ENCODE data around the gene QRICH2. TPM values are rescaled to one million over a fixed set of nuclear protein-coding genes. Genes with fewer than 3 reads are reported as not detected.
"Not testable (repeated sequence)": the region's sequence is repeated elsewhere in the genome, so short reads cannot be mapped to it uniquely, and the experiment has no call there.

The QRICH2 gene
- total and polyA plus RNA-seq, 9 of the 15 experiments (the other 6 are each of a cell fraction or from before 2014, with no cell fraction given) = 0.03 to 1.6 (median 0.81) TPM

DNA sequence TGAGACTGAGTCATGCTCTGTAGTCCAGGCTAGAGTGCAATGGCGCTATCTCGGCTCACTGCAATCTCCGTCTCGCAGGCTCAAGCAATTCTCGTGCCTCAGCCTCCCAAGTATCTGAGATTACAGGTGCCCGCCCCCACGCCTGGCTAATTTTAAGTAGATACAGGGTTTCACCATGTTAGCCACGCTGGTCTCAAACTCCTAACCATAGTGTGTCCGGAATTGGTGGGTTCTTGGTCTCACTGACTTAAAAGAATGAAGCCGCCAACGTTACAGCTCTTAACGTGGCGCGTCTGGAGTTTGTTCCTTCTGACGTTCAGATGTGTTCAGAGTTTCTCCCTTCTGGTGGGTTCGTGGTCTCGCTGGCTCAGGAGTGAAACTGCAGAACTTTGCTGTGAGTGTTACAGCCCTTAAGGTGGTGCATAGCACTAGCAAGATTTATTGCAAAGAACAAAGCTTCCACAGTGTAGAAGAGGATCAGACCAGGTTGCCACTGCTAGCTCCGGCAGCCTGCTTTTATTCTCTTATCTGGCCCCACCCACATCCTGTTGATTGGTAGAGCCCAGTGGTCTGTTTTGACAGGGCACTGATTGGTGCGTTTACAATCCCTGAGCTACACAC is 51.5 kb downstream of the QRICH2 start (continued):
- TF ChIP-seq RCOR1 (IDR thresholded peaks at IDR 0.05; ENCODE audit: borderline replicate concordance in 1 of 2, low read depth in 2 of 2, low read length in 2 of 2) (peak; percentile 75 to 90; a peak in 3 of 4 replicates), CBFA2T2 (conservative IDR thresholded peaks at IDR 0.05) (peak; percentile 81), NCOR1 (IDR thresholded peaks at IDR 0.05) (peak; percentile 66), NFIC (IDR thresholded peaks at IDR 0.05) (peak; percentile 27; the same call in 1 of the 2 replicates), TBL1XR1 (IDR thresholded peaks at IDR 0.05; ENCODE audit: low read length in 2 of 2) (0 out of 4 replicates have a peak, but pooled peaks of 1 of the 2 experiments have one; percentile 19), EP300 (IDR thresholded peaks at IDR 0.05; ENCODE audit: low read length) (peak; percentile 10; the same call in 1 of the 2 replicates), YY1 (IDR thresholded peaks at IDR 0.05; ENCODE audit: borderline replicate concordance in 1 of 3, control insufficient read depth in 1 of 3, extremely low read depth in 1 of 3, insufficient read depth in 3 of 3, insufficient read length in 1 of 3, insufficient replicate concordance in 2 of 3, low read depth in 1 of 3, low read length in 2 of 3) (peak in 1 of 3 experiments; percentile 53), DPF2 (IDR thresholded peaks at IDR 0.05) (peak; percentile 74), TRIM24 (IDR thresholded peaks at IDR 0.05) (peak; percentile 47 to 74; a peak in 2 of 4 replicates), FOSL1 (tag; conservative IDR thresholded peaks at IDR 0.05) (0 out of 2 replicates have a peak, but pooled peaks have one; percentile 59)
- TF ChIP-seq, protein P1, sequence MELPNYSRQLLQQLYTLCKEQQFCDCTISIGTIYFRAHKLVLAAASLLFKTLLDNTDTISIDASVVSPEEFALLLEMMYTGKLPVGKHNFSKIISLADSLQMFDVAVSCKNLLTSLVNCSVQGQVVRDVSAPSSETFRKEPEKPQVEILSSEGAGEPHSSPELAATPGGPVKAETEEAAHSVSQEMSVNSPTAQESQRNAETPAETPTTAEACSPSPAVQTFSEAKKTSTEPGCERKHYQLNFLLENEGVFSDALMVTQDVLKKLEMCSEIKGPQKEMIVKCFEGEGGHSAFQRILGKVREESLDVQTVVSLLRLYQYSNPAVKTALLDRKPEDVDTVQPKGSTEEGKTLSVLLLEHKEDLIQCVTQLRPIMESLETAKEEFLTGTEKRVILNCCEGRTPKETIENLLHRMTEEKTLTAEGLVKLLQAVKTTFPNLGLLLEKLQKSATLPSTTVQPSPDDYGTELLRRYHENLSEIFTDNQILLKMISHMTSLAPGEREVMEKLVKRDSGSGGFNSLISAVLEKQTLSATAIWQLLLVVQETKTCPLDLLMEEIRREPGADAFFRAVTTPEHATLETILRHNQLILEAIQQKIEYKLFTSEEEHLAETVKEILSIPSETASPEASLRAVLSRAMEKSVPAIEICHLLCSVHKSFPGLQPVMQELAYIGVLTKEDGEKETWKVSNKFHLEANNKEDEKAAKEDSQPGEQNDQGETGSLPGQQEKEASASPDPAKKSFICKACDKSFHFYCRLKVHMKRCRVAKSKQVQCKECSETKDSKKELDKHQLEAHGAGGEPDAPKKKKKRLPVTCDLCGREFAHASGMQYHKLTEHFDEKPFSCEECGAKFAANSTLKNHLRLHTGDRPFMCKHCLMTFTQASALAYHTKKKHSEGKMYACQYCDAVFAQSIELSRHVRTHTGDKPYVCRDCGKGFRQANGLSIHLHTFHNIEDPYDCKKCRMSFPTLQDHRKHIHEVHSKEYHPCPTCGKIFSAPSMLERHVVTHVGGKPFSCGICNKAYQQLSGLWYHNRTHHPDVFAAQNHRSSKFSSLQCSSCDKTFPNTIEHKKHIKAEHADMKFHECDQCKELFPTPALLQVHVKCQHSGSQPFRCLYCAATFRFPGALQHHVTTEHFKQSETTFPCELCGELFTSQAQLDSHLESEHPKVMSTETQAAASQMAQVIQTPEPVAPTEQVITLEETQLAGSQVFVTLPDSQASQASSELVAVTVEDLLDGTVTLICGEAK (IDR thresholded peaks at IDR 0.05) = 0 out of 2 replicates have a peak, but pooled peaks have one; percentile 68
- TF ChIP-seq, protein P1 (CRISPR knock-in tag; IDR thresholded peaks at IDR 0.05) = not testable (repeated sequence)

Data from K562 (cell line).